HepG2 (cell line): ENCODE data around the gene PTGIS. TPM values are rescaled to one million over a fixed set of nuclear protein-coding genes. Genes with fewer than 3 reads are reported as not detected.

ENCODE experiments used
- ARHGAP35 ChIP-seq: sonication (generic); formaldehyde crosslinking; IDR thresholded peaks from 2 replicates; pipeline ENCODE4 v1.9.0; 2022; ENCODE audit warnings: mild to moderate bottlenecking, inconsistent platforms, moderate library complexity, missing genetic modification reagents, borderline replicate concordance
- BHLHE40 ChIP-seq: IDR thresholded peaks from 2 replicates; pipeline ENCODE4 v1.6.1; 2011; ENCODE audit warnings: low read length, improper control_type of control experiment
- EEA1 ChIP-seq: sonication (generic); formaldehyde crosslinking; IDR thresholded peaks from 2 replicates; pipeline ENCODE4 v1.5.1; 2020; ENCODE audit warnings: mild to moderate bottlenecking, missing genetic modification reagents, borderline replicate concordance
- HHEX ChIP-seq: IDR thresholded peaks from 2 replicates; pipeline ENCODE4 v1.6.1; 2016; ENCODE audit warnings: control low read depth
- IRF2 ChIP-seq: IDR thresholded peaks from 2 replicates; pipeline ENCODE4 v1.6.1; 2018; ENCODE audit warnings: missing genetic modification reagents, missing compliant biosample characterization
- SUZ12 ChIP-seq: fragments of 150-350 bp; IDR thresholded peaks from 2 replicates; pipeline ENCODE4 v1.6.1; 2014; ENCODE audit warnings: low read depth, low read length
- ZNF382 ChIP-seq: sonication (generic); formaldehyde crosslinking; IDR thresholded peaks from 2 replicates; pipeline ENCODE4 v1.5.0; 2020; ENCODE audit warnings: missing genetic modification reagents, mild to moderate bottlenecking, borderline replicate concordance
- ZNF749 ChIP-seq: sonication (generic); formaldehyde crosslinking; IDR thresholded peaks from 2 replicates; pipeline ENCODE4 v1.8.0; 2022; ENCODE audit warnings: mild to moderate bottlenecking, missing genetic modification reagents, moderate library complexity, borderline replicate concordance
- polyA plus RNA-seq, 8 experiments: library from polyadenylated mRNA; depleted of rRNA in 3 of 8; stranded (reverse) in 7 of 8; unstranded in 1 of 8; fragments of >200 nt; fragmentation: Illumina TruSeq in 4 of 8; extraction: Trizol in 4 of 8; gene quantifications; 2 replicates each; pipeline versions ENCODE4 v1.2.1 to v1.2.3, GENCODE V29; 2011 to 2016; ENCODE audit warnings: low read depth in 4 of 8, missing spikeins in 1 of 8, mixed read lengths in 1 of 8; ENCODE audit not compliant: insufficient read depth in 1 of 8
- total RNA-seq, 5 experiments: library from RNA; depleted of rRNA; stranded (reverse); fragments of >200 nt; fragmentation: Illumina TruSeq; extraction: Trizol; gene quantifications; 2 replicates each; pipeline ENCODE4 v1.2.3, GENCODE V29; 2016; ENCODE audit warnings: low read depth in 1 of 5
- TF ChIP-seq, protein P1 (sequence below): sonication (generic); formaldehyde crosslinking; IDR thresholded peaks from 2 replicates; pipeline ENCODE4 v1.4.0; 2020; ENCODE audit warnings: missing genetic modification reagents, borderline replicate concordance
- TF ChIP-seq, protein P2 (sequence below): sonication (generic); formaldehyde crosslinking; IDR thresholded peaks from 2 replicates; pipeline ENCODE4 v1.4.0; 2020; ENCODE audit warnings: missing genetic modification reagents, mild to moderate bottlenecking, borderline replicate concordance
- TF ChIP-seq, protein P3 (sequence below): sonication (generic); IDR thresholded peaks from 2 replicates; pipeline ENCODE4 v1.6.1; 2016; ENCODE audit warnings: low read depth, borderline replicate concordance
- TF ChIP-seq, protein P4 (sequence below): sonication (generic); formaldehyde crosslinking; IDR thresholded peaks from 2 replicates; pipeline ENCODE4 v1.9.0; 2021; ENCODE audit warnings: mild to moderate bottlenecking, missing genetic modification reagents
- TF ChIP-seq, protein P5 (sequence below): sonication (generic); formaldehyde crosslinking; IDR thresholded peaks from 2 replicates; pipeline ENCODE4 v1.4.0; 2020; ENCODE audit warnings: missing genetic modification reagents

Gene PTGIS
- total and polyA plus RNA-seq, 2 of the 13 experiments (the other 11 are each of a cell fraction or from before 2014, with no cell fraction given): not detected

DNA sequence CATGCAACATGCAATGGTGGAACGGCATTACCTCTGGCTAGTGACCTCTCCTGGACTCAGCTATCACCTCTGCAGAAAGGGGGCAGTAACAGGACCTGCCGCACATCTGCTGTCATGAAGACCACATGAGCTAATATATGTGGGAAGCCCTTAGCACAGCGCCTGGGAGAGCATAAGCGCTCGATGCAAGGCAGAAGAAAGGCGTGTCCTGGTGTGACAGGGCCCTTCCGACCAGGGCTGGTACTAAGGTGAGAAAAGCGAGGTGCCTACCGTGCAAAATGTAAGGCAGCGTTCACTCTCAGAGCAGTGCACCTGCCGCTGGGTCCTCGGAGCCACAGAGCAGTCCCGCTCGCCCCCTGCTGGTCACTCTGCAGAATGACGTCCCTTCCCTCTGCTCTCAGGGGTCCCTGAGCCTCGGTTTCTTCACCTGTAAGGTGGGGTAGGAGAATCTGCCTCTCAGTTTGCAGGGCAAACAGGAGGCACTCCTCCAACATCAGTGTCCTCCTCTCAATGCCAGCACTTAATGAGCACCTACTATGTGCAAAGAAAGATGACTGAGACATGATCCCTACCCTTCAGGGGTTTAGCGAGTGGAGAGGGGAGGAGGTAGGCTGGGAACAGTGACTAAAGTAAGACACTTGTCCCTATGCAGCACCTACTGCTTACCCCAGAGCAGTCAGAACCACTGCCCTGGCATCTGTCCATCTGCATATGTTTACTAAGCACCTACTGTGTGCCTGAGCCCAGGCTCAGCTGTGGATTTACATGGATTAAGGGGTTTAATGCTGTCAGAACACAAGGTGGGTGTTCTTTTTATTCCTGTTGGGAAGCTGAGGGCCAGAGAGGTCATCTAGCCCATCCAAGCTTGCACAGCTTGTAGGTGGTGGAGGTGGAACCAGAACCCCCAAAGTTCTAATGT lies 41.1 kb upstream of the PTGIS start (continued):
- TF ChIP-seq SUZ12 (no peak), EEA1 (0 out of 2 replicates have a peak, but pooled peaks have one; percentile 37), ZNF749 (no peak), BHLHE40 (peak; percentile 53; the same call in 1 of the 2 replicates), IRF2 (CRISPR knock-in tag) (peak; percentile 88), ZNF382 (CRISPR knock-in tag) (no peak), HHEX (no peak), ARHGAP35 (CRISPR knock-in tag) (no peak; the same call in 1 of the 2 replicates)
- TF ChIP-seq, protein P1, sequence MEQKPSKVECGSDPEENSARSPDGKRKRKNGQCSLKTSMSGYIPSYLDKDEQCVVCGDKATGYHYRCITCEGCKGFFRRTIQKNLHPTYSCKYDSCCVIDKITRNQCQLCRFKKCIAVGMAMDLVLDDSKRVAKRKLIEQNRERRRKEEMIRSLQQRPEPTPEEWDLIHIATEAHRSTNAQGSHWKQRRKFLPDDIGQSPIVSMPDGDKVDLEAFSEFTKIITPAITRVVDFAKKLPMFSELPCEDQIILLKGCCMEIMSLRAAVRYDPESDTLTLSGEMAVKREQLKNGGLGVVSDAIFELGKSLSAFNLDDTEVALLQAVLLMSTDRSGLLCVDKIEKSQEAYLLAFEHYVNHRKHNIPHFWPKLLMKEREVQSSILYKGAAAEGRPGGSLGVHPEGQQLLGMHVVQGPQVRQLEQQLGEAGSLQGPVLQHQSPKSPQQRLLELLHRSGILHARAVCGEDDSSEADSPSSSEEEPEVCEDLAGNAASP: peak; percentile 80; the same call in 1 of the 2 replicates
- TF ChIP-seq, protein P2, sequence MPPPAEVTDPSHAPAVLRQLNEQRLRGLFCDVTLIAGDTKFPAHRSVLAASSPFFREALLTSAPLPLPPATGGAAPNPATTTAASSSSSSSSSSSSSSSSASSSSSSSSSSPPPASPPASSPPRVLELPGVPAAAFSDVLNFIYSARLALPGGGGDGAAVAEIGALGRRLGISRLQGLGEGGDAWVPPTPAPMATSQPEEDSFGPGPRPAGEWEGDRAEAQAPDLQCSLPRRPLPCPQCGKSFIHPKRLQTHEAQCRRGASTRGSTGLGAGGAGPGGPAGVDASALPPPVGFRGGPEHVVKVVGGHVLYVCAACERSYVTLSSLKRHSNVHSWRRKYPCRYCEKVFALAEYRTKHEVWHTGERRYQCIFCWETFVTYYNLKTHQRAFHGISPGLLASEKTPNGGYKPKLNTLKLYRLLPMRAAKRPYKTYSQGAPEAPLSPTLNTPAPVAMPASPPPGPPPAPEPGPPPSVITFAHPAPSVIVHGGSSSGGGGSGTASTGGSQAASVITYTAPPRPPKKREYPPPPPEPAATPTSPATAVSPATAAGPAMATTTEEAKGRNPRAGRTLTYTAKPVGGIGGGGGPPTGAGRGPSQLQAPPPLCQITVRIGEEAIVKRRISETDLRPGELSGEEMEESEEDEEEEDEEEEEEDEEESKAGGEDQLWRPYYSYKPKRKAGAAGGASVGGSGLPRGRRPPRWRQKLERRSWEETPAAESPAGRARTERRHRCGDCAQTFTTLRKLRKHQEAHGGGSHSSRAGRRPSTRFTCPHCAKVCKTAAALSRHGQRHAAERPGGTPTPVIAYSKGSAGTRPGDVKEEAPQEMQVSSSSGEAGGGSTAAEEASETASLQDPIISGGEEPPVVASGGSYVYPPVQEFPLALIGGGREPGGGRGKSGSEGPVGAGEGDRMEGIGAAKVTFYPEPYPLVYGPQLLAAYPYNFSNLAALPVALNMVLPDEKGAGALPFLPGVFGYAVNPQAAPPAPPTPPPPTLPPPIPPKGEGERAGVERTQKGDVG (CRISPR knock-in tag): no peak
- TF ChIP-seq, protein P3, sequence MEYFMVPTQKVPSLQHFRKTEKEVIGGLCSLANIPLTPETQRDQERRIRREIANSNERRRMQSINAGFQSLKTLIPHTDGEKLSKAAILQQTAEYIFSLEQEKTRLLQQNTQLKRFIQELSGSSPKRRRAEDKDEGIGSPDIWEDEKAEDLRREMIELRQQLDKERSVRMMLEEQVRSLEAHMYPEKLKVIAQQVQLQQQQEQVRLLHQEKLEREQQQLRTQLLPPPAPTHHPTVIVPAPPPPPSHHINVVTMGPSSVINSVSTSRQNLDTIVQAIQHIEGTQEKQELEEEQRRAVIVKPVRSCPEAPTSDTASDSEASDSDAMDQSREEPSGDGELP: peak; percentile 64; the same call in 1 of the 2 replicates
- TF ChIP-seq, protein P4, sequence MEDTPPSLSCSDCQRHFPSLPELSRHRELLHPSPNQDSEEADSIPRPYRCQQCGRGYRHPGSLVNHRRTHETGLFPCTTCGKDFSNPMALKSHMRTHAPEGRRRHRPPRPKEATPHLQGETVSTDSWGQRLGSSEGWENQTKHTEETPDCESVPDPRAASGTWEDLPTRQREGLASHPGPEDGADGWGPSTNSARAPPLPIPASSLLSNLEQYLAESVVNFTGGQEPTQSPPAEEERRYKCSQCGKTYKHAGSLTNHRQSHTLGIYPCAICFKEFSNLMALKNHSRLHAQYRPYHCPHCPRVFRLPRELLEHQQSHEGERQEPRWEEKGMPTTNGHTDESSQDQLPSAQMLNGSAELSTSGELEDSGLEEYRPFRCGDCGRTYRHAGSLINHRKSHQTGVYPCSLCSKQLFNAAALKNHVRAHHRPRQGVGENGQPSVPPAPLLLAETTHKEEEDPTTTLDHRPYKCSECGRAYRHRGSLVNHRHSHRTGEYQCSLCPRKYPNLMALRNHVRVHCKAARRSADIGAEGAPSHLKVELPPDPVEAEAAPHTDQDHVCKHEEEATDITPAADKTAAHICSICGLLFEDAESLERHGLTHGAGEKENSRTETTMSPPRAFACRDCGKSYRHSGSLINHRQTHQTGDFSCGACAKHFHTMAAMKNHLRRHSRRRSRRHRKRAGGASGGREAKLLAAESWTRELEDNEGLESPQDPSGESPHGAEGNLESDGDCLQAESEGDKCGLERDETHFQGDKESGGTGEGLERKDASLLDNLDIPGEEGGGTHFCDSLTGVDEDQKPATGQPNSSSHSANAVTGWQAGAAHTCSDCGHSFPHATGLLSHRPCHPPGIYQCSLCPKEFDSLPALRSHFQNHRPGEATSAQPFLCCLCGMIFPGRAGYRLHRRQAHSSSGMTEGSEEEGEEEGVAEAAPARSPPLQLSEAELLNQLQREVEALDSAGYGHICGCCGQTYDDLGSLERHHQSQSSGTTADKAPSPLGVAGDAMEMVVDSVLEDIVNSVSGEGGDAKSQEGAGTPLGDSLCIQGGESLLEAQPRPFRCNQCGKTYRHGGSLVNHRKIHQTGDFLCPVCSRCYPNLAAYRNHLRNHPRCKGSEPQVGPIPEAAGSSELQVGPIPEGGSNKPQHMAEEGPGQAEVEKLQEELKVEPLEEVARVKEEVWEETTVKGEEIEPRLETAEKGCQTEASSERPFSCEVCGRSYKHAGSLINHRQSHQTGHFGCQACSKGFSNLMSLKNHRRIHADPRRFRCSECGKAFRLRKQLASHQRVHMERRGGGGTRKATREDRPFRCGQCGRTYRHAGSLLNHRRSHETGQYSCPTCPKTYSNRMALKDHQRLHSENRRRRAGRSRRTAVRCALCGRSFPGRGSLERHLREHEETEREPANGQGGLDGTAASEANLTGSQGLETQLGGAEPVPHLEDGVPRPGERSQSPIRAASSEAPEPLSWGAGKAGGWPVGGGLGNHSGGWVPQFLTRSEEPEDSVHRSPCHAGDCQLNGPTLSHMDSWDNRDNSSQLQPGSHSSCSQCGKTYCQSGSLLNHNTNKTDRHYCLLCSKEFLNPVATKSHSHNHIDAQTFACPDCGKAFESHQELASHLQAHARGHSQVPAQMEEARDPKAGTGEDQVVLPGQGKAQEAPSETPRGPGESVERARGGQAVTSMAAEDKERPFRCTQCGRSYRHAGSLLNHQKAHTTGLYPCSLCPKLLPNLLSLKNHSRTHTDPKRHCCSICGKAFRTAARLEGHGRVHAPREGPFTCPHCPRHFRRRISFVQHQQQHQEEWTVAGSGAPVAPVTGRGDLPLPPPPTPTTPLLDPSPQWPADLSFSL: no peak
- TF ChIP-seq, protein P5, sequence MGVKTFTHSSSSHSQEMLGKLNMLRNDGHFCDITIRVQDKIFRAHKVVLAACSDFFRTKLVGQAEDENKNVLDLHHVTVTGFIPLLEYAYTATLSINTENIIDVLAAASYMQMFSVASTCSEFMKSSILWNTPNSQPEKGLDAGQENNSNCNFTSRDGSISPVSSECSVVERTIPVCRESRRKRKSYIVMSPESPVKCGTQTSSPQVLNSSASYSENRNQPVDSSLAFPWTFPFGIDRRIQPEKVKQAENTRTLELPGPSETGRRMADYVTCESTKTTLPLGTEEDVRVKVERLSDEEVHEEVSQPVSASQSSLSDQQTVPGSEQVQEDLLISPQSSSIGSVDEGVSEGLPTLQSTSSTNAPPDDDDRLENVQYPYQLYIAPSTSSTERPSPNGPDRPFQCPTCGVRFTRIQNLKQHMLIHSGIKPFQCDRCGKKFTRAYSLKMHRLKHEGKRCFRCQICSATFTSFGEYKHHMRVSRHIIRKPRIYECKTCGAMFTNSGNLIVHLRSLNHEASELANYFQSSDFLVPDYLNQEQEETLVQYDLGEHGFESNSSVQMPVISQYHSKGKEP: 0 out of 2 replicates have a peak, but pooled peaks have one; percentile 44
